ENCODE results near the gene THBD.

Gene THBD

GRCh38 chr20:23059846-23060245 is 10.4 kb upstream of the THBD start:
- no peak for DNase-seq (ENCODE audit: low read depth, low spot score)
- in situ Hi-C loops (cut with HindIII; ENCODE audit: low sequenced_read_pairs) = no loop called here
- no peak overlapping the region for H3K4me3 ChIP-seq (ENCODE audit: low read depth, low read length)
- TF ChIP-seq CTCF (IDR thresholded peaks at IDR 0.05; ENCODE audit: low read depth, low read length) = no peak

GRCh38 chr20:23059001-23059400 is 9.5 kb upstream of the THBD start:
- no peak overlapping the region for H3K4me3 ChIP-seq (ENCODE audit: low read depth, low read length)
- no peak for DNase-seq (ENCODE audit: low read depth, low spot score)
- in situ Hi-C loops (cut with HindIII; ENCODE audit: low sequenced_read_pairs) = no loop called here
- TF ChIP-seq CTCF (IDR thresholded peaks at IDR 0.05; ENCODE audit: low read depth, low read length) = no peak

DNA sequence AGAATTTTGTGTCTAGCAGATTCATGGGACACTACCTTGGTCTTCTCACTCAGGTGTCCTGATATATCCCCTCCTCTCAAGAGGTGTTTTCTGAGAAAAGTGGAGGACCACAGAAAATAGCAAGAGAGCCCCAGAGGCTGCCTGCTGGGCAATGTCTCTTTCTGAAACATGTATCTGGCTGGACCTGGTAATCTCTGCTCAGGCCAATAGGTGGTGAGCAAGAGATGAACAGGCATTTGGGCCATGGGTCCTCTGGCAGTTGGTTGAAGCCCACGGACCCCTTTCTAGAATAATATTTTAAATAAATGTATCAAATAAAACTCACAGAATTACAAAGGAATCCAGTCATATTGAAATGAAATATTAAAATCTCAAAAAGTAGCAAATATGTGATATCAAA is 8.8 kb upstream of the THBD start:
- in situ Hi-C loops (cut with HindIII; ENCODE audit: low sequenced_read_pairs) = no loop called here
- no peak overlapping the region for H3K4me3 ChIP-seq (ENCODE audit: low read depth, low read length)
- no peak for TF ChIP-seq CTCF (IDR thresholded peaks at IDR 0.05; ENCODE audit: low read depth, low read length)
- DNase-seq (ENCODE audit: low read depth, low spot score) = no peak

DNA sequence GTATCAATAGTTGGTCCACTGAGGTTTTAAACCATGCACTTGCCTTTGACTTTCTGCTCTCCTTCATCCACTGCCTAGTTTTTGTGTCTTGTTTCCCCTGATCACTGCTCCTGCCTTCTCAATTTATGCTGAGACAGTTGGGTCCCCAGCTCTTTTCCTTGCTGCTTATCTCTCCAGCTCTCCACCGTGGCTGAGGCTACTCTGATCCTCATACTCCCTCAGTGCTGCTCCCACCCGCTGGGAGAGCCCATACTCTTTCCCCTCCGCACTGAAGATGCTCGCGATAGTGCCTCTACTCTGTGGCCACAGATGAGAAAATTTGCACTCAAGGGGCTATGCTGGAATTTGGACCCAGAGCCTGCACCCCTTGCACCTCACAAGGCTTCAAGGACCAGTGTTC is 3.4 kb upstream of the THBD start:
- no peak for TF ChIP-seq CTCF (IDR thresholded peaks at IDR 0.05; ENCODE audit: low read depth, low read length)
- in situ Hi-C loops (cut with HindIII; ENCODE audit: low sequenced_read_pairs) = no loop called here
- no peak for DNase-seq (ENCODE audit: low read depth, low spot score)
- no peak overlapping the region for H3K4me3 ChIP-seq (ENCODE audit: low read depth, low read length)

DNA sequence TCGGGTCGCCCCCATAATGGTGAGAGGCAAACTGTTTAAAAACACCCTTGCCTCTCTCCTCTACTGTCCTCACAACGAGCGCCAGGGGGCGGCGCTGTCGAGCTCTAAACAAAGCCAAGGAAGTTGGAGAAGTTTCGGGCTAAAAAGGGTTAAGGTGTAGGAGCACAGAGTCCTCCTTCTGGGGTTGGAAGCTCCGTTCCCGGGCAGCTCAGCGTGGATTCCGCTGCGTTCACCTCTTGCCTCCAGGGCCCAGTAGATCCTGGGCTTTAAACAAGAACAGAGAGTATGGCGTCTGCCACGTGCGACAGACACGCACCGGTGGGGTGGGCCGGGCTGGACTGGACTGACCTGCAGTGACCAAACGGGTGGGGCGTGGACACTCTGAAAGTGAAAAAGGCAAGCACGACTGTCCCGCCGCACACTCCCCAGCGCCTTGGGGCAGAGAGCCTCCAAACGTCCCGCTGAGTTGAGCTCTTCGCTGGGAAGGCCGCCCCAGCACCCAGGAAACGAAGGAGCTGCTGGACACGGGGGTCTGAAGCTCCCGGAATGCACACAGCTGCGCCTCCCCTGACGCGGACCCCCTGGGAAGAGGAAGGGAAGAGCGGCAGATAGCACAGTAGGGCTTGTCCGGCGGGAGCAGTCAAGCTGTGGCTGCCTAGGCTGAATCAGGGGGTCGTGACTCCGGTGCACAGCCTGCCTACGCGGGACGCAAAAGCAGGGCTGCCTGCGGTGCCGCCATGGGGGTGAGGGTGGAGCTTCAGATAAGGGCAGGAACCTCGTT is 1.6 kb upstream of the THBD start:
- peak; percentile 79 for TF ChIP-seq CTCF (IDR thresholded peaks at IDR 0.05; ENCODE audit: low read depth, low read length)
- peak overlapping the region; percentile 44 for H3K4me3 ChIP-seq (ENCODE audit: low read depth, low read length)
- DNase-seq (ENCODE audit: low read depth, low spot score) = peak; percentile 88
- in situ Hi-C loops (cut with HindIII; ENCODE audit: low sequenced_read_pairs) = no loop called here

DNA sequence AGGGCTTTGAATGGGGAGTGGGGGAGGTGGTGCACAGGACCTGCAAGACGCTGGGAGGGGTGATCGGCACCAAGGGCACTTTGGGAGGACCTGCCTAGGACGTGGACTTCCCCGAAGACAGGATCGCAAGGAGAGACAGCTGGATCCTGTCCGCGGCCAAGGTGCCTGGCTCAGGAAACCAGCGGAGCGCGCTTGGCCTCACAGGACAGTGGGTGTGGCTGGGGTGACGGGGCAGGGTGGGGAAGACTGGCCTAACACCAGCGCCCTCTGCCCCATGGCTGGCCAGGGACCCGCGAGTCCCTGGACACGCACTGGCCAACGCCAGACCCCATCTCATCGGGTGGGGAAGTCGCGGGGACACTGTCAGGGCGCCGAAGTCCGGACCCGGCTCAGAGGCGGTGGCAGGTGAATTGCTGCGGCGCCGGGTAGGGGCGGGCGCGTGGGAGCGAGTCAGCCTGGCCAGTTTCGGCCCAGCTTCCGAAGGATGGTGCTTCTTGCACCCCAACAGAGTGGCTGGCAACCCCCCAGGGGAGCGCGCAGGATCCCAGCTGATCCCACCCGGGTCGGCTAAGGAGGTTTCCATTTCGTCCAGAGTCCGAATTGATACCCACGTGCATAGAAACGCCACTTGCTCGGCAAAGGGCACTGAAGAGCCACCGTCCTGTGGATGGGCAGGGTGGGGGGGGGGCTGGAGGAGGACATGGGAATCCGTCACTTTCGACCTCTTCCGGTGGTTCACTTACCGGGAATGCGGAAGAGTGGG is 785 bp upstream of the THBD start:
- peak overlapping the region; percentile 44 for H3K4me3 ChIP-seq (ENCODE audit: low read depth, low read length)
- no peak for TF ChIP-seq CTCF (IDR thresholded peaks at IDR 0.05; ENCODE audit: low read depth, low read length)
- DNase-seq (ENCODE audit: low read depth, low spot score) = peak; percentile 24
- in situ Hi-C loops (cut with HindIII; ENCODE audit: low sequenced_read_pairs) = no loop called here

All from astrocyte of the spinal cord (primary cell).